B cell (primary cell): ENCODE data around the gene NSUN2.

Experiments used
- EZH2 ChIP-seq: IDR thresholded peaks from 2 replicates; pipeline ENCODE4 v1.6.1; 2012; ENCODE audit warnings: borderline replicate concordance, low read depth, mild to moderate bottlenecking, moderate library complexity, low read length; ENCODE audit not compliant: insufficient read depth, poor library complexity, severe bottlenecking
- TF ChIP-seq, protein P1 (sequence below): fragments of 200-600 bp; IDR thresholded peaks from one replicate; pipeline ENCODE4 v1.8.0; 2022; ENCODE audit warnings: antibody characterized with exemption, mild to moderate bottlenecking

DNA sequence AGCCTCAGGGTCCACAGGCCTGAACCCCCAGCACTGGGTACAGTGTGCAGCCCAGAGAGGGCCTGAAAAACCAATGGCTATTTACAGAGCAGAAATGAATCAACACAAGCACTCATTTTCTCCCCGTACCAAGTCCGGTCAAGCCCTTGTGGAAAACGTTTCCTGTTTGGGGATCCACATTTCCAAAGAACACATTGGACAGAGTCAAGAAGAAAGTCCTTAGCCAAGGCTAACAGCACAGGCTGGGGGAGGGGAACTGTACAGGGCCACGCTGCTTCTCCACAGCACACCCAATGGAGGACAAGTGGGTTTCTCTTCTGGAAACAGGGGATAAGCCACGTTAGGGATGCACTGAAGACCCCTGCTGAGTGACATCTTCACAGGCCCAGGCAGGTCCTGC, 62.3 kb downstream of the NSUN2 start:
- TF ChIP-seq, protein P1, sequence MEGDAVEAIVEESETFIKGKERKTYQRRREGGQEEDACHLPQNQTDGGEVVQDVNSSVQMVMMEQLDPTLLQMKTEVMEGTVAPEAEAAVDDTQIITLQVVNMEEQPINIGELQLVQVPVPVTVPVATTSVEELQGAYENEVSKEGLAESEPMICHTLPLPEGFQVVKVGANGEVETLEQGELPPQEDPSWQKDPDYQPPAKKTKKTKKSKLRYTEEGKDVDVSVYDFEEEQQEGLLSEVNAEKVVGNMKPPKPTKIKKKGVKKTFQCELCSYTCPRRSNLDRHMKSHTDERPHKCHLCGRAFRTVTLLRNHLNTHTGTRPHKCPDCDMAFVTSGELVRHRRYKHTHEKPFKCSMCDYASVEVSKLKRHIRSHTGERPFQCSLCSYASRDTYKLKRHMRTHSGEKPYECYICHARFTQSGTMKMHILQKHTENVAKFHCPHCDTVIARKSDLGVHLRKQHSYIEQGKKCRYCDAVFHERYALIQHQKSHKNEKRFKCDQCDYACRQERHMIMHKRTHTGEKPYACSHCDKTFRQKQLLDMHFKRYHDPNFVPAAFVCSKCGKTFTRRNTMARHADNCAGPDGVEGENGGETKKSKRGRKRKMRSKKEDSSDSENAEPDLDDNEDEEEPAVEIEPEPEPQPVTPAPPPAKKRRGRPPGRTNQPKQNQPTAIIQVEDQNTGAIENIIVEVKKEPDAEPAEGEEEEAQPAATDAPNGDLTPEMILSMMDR = no peak
- no peak for TF ChIP-seq EZH2
